Measurements from ENCODE around the gene MINDY2.

The MINDY2 gene

DNA sequence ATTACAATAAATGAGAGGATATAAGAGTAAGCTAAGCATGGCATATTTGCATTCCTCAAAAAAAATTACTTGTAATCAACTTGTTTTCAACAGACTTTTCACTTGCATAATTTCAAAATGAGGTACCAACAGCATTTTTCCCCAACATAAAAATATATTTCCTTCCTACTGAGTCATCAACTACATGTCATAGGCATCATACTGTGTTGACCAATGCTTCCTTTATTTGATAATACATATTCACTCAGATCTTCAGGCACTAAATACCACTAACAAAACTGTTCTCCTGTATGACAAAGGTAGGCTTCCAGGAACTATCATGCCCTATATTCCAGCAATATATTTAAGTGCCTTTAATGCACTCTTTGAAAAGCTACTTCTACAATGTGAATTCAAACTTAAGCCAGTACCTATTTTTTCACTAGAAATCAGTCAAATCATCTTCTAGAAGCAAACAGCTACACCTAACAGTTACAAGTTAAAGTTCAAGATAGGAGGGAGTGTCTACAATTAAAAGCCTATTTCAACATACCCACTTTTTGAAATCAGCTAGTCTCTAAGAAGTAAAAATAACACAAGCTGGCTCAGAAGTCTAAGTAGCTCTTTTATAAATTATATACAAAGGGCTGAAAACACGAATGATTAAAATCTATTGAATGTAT, 32.9 kb upstream of the MINDY2 start:
- WGBS, 2 experiments = no CpG with 5 or more reads among the region's 1 CpG
- Histone ChIP-seq H3K27ac (ENCODE audit: insufficient read depth, low read depth, low read length, poor library complexity, severe bottlenecking) (no peak overlapping the region), H3K36me3 (ENCODE audit: control insufficient read depth, insufficient read depth, low read length) (no peaks in the 10 kb centered on the region)

DNA sequence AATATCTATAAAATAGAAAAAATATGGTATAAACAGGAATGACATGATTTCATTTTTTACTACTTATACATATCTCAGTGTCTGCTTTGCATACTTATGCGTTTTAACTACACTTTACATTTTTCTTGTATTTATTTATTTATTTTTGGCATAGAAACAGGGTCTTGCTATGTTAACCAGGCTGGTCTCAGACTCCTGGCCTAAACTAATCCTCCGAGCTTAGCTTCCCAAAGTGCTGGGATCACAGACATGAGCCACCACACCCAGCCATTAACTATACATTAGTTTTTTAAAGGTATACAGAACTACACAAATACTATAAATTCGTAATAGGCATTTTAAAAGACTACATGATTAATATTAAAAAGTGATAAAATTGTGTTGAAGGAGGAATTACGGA, 30.7 kb upstream of the MINDY2 start:
- Histone ChIP-seq H3K27ac (ENCODE audit: insufficient read depth, low read depth, low read length, poor library complexity, severe bottlenecking) (no peak overlapping the region), H3K4me1 (ENCODE audit: control insufficient read depth, insufficient read depth, low read length) (no peaks in the 10 kb centered on the region), H3K36me3 (ENCODE audit: control insufficient read depth, insufficient read depth, low read length) (no peaks in the 10 kb centered on the region), H3K4me3 (ENCODE audit: insufficient read depth, low read depth, low read length) (no peak overlapping the region), H3K9me3 (ENCODE audit: control insufficient read depth, low read length) (no peaks in the 10 kb centered on the region), H3K27me3 (ENCODE audit: control insufficient read depth, insufficient read depth, low read length, poor library complexity, severe bottlenecking) (no peaks in the 10 kb centered on the region)
- WGBS, 2 experiments = 86 to 88% methylated on average over 1 to 2 of the region's 4 CpGs

More for the DNA sequence above, 32.9 kb upstream of the MINDY2 start:
- H3K4me3 ChIP-seq (ENCODE audit: insufficient read depth, low read depth, low read length) = no peak overlapping the region
- no peaks in the 10 kb centered on the region for H3K9me3 ChIP-seq (ENCODE audit: control insufficient read depth, low read length)
- H3K4me1 ChIP-seq (ENCODE audit: control insufficient read depth, insufficient read depth, low read length) = no peaks in the 10 kb centered on the region
- H3K27me3 ChIP-seq (ENCODE audit: control insufficient read depth, insufficient read depth, low read length, poor library complexity, severe bottlenecking) = no peaks in the 10 kb centered on the region

DNA sequence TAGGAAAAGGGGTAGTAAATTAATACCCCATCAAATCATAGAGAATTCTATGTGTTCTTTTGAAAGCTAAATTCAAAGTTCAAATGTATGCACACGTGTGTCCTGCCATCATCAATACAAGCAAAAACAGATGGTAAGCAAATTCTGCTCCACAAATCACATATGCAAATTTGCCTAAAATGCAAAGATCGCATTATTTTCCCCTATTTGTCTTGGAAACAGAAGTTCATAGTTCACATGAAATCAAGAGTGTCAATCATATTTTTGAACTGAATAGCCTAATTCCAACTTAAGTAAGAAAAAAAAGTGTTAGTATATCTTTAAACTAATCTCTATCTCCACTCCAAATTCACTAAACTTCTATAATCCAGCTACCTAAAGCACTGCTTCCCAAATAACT, 30.1 kb upstream of the MINDY2 start:
- Histone ChIP-seq H3K27me3 (ENCODE audit: control insufficient read depth, insufficient read depth, low read length, poor library complexity, severe bottlenecking) (no peaks in the 10 kb centered on the region), H3K27ac (ENCODE audit: insufficient read depth, low read depth, low read length, poor library complexity, severe bottlenecking) (no peak overlapping the region), H3K9me3 (ENCODE audit: control insufficient read depth, low read length) (no peaks in the 10 kb centered on the region), H3K4me1 (ENCODE audit: control insufficient read depth, insufficient read depth, low read length) (no peaks in the 10 kb centered on the region), H3K36me3 (ENCODE audit: control insufficient read depth, insufficient read depth, low read length) (no peaks in the 10 kb centered on the region), H3K4me3 (ENCODE audit: insufficient read depth, low read depth, low read length) (no peak overlapping the region)
- WGBS, 2 experiments = 93 to 96% methylated on average over 2 of the region's 2 CpGs

DNA sequence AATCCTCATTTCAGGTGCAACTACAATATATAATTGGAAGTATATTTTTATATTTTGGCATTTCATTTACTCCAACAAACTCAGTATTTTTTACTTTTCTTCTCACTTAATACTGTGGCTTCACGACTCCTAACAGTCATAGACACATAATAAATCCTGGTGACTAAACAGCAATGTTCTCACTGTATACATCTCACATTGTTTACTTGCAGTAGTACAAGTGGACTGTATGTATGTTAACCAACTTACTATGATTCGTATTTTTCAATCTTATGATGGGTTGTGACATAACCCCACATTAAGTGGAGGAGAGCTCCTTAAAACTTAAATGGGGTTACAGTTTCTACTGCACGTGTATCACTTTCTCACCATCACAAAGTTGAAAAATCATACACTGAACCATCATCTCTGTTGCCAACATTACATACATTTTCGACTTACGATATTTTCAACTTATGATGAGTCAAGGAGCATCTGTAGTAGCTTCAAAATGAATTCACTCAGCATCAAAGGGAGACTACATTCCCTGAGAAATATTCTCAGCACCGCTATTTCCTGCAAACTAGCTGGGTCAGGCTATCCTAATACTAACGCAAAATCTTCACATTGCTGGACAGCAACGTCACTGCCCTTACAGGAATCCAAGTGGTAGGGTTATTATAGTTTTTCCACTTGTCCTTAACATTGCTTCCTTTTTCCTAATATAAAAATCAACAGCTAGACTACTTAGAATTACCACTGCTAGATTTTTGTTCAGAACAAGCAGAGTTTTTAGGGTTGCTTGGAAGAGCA, 28.9 kb upstream of the MINDY2 start:
- H3K36me3 ChIP-seq (ENCODE audit: control insufficient read depth, insufficient read depth, low read length) = no peaks in the 10 kb centered on the region
- no peaks in the 10 kb centered on the region for H3K4me1 ChIP-seq (ENCODE audit: control insufficient read depth, insufficient read depth, low read length)
- H3K27me3 ChIP-seq (ENCODE audit: control insufficient read depth, insufficient read depth, low read length, poor library complexity, severe bottlenecking) = no peaks in the 10 kb centered on the region
- no peaks in the 10 kb centered on the region for H3K9me3 ChIP-seq (ENCODE audit: control insufficient read depth, low read length)
- H3K27ac ChIP-seq (ENCODE audit: insufficient read depth, low read depth, low read length, poor library complexity, severe bottlenecking) = no peak overlapping the region
- 89 to 96% methylated on average over 8 of the region's 8 CpGs for WGBS, 2 experiments
- no peak overlapping the region for H3K4me3 ChIP-seq (ENCODE audit: insufficient read depth, low read depth, low read length)

- no peaks in the 10 kb centered on the region for H3K36me3 ChIP-seq (ENCODE audit: control insufficient read depth, insufficient read depth, low read length)
- no peaks in the 10 kb centered on the region for H3K9me3 ChIP-seq (ENCODE audit: control insufficient read depth, low read length)
- no peaks in the 10 kb centered on the region for H3K27me3 ChIP-seq (ENCODE audit: control insufficient read depth, insufficient read depth, low read length, poor library complexity, severe bottlenecking)
- H3K4me3 ChIP-seq (ENCODE audit: insufficient read depth, low read depth, low read length) = no peak overlapping the region
- H3K4me1 ChIP-seq (ENCODE audit: control insufficient read depth, insufficient read depth, low read length) = no peaks in the 10 kb centered on the region
- 73 to 77% methylated on average over 5 of the region's 5 CpGs for WGBS, 2 experiments
- H3K27ac ChIP-seq (ENCODE audit: insufficient read depth, low read depth, low read length, poor library complexity, severe bottlenecking) = no peak overlapping the region
Observed at GRCh38 chr15:58742819-58743502, 28.1 kb upstream of the MINDY2 start.

DNA sequence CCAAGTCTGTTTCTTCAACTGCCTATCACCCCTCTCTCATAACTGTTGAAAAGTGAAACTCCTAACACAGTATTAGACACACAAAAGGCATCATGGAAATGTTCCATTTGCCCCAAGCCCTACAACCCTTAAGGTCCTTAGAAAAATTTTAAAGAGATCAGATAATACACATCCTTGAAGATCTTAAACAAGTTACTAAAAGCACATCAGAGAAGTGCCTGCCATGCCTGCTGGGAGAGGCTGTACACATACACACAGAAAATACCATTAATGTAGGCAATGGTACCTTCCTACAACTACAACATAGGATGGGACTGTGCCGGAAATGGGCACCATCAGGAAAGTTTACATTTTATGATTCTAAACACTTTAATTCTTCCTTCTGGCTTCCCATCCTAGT, 24.9 kb upstream of the MINDY2 start:
- no peaks in the 10 kb centered on the region for H3K9me3 ChIP-seq (ENCODE audit: control insufficient read depth, low read length)
- WGBS, 2 experiments = 100% methylated on average over 1 of the region's 1 CpG
- H3K4me1 ChIP-seq (ENCODE audit: control insufficient read depth, insufficient read depth, low read length) = no peaks in the 10 kb centered on the region
- no peak overlapping the region for H3K4me3 ChIP-seq (ENCODE audit: insufficient read depth, low read depth, low read length)
- H3K27ac ChIP-seq (ENCODE audit: insufficient read depth, low read depth, low read length, poor library complexity, severe bottlenecking) = no peak overlapping the region
- no peaks in the 10 kb centered on the region for H3K36me3 ChIP-seq (ENCODE audit: control insufficient read depth, insufficient read depth, low read length)
- no peaks in the 10 kb centered on the region for H3K27me3 ChIP-seq (ENCODE audit: control insufficient read depth, insufficient read depth, low read length, poor library complexity, severe bottlenecking)

DNA sequence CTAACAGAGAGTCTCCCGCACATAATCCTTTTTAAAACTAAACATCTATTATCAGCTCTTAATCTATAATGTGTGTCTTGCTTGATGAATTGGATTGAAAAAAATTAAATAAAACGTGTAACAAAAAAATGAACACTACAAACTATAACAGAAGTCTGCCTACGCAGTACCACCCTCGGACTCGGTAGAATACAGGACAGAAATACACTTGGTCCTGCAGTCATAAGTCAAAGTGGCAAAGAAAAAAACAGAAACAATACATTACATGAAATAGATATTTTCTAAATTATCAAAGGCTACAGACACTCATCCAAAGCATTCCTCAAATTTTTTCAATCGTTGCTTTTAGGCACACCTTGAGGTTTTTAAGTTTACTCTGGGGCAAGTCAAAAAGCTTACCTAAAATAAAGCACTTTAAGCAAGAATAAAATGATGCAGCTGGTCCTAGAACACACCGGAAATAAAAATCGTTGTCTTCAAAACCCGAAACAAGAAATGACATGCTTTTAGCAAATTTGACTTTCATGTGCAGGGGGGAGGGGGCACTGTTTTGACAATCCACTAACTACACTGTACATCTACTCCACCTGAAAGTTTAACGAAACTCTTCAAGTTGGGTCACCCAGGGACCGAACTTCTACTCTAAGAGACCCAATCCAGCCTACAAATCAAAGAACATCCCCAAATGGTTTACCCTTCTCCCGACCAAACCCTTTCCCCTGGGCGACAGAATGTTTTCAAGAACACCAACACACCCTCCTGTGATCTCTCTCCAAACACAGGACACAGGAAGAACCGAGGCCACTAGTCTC, 22.9 kb upstream of the MINDY2 start:
- no peaks in the 10 kb centered on the region for H3K9me3 ChIP-seq (ENCODE audit: control insufficient read depth, low read length)
- WGBS, 2 experiments = 1 to 7% methylated on average over 9 to 12 of the region's 14 CpGs

DNA sequence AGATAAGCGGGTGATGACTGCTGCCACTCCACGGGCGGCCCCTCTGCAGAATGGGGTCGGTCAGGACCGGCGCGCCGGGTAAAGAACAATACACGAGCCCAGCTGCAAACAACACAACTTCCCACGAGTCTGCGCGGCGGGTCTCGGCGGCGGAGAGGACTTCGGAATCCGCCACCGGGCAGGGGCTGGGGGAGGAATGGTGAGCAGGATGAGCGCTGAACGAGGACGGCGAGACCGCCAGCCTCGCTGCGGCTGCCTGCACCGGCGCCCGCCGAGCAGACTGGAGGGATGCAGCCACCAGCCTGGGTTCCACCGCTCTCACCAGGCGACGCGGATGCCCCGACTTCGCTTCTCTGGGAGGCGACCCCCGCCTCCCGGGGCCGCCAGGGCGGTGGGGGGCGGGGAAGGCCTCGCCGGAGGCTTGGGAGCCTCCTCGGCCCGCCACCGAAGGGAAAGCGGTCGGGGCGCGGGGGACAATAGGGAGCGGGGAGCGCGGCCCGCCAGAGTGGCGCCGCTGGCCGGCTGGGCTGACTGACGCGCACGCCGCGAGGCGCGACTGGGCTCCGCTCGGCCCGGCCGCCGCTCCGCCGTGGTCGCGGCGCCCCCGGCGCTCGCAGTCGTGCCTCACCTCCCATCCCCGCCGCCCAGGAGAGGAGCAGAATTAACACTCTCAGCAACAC, 22.1 kb upstream of the MINDY2 start:
- Histone ChIP-seq H3K27ac (ENCODE audit: insufficient read depth, low read depth, low read length, poor library complexity, severe bottlenecking) (peak overlapping the region; percentile 97), H3K27me3 (ENCODE audit: control insufficient read depth, insufficient read depth, low read length, poor library complexity, severe bottlenecking) (no peaks in the 10 kb centered on the region), H3K36me3 (ENCODE audit: control insufficient read depth, insufficient read depth, low read length) (no peaks in the 10 kb centered on the region), H3K4me3 (ENCODE audit: insufficient read depth, low read depth, low read length) (peak overlapping the region; percentile 80), H3K9me3 (ENCODE audit: control insufficient read depth, low read length) (no peaks in the 10 kb centered on the region), H3K4me1 (ENCODE audit: control insufficient read depth, insufficient read depth, low read length) (no peaks in the 10 kb centered on the region)
- 0% methylated on average over 81 of the region's 81 CpGs for WGBS, 2 experiments

More for the DNA sequence above, 22.9 kb upstream of the MINDY2 start:
- Histone ChIP-seq H3K36me3 (ENCODE audit: control insufficient read depth, insufficient read depth, low read length) (no peaks in the 10 kb centered on the region), H3K27me3 (ENCODE audit: control insufficient read depth, insufficient read depth, low read length, poor library complexity, severe bottlenecking) (no peaks in the 10 kb centered on the region), H3K4me3 (ENCODE audit: insufficient read depth, low read depth, low read length) (peak overlapping the region; percentile 80), H3K27ac (ENCODE audit: insufficient read depth, low read depth, low read length, poor library complexity, severe bottlenecking) (peak overlapping the region; percentile 97), H3K4me1 (ENCODE audit: control insufficient read depth, insufficient read depth, low read length) (no peaks in the 10 kb centered on the region)

GRCh38 chr15:58749532-58750337, 21.4 kb upstream of the MINDY2 start, which contains the start of gene ADAM10:
Gene ADAM10, minus strand, starts transcription at chr15:58749707. Its CDS starts 173 bp downstream, at chr15:58749534.
- no peaks in the 10 kb centered on the region for H3K27me3 ChIP-seq (ENCODE audit: control insufficient read depth, insufficient read depth, low read length, poor library complexity, severe bottlenecking)
- 2% methylated on average over 62 of the region's 62 CpGs for WGBS, 2 experiments
- H3K4me1 ChIP-seq (ENCODE audit: control insufficient read depth, insufficient read depth, low read length) = no peaks in the 10 kb centered on the region
- no peaks in the 10 kb centered on the region for H3K9me3 ChIP-seq (ENCODE audit: control insufficient read depth, low read length)
- H3K4me3 ChIP-seq (ENCODE audit: insufficient read depth, low read depth, low read length) = peak within 1 kb of the TSS; percentile 80
- peak within 1 kb of the TSS; percentile 97 for H3K27ac ChIP-seq (ENCODE audit: insufficient read depth, low read depth, low read length, poor library complexity, severe bottlenecking)
- H3K36me3 ChIP-seq (ENCODE audit: control insufficient read depth, insufficient read depth, low read length) = no peaks in the 10 kb centered on the region
